PFSK-1 (cell line): Measurements from ENCODE around the gene COMTD1.

ENCODE experiments used
- FOXP2 ChIP-seq: optimal IDR thresholded peaks from 2 replicates; pipeline ENCODE3; 2011; ENCODE audit warnings: borderline replicate concordance, control low read depth, inconsistent platforms; ENCODE audit not compliant: insufficient read depth; ENCODE audit errors: extremely low read length, extremely low read depth
- POLR2AphosphoS5 ChIP-seq: IDR thresholded peaks from 2 replicates; pipeline ENCODE4 v1.6.1; 2012; ENCODE audit warnings: low read depth, mild to moderate bottlenecking, control low read depth, low read length, moderate library complexity
- SIN3A ChIP-seq: IDR thresholded peaks from 2 replicates; pipeline ENCODE4 v1.6.1; 2012; ENCODE audit warnings: mild to moderate bottlenecking, low read length, moderate library complexity, borderline replicate concordance; ENCODE audit not compliant: insufficient read depth
- TAF1 ChIP-seq: IDR thresholded peaks from 2 replicates; pipeline ENCODE4 v1.6.1; 2012; ENCODE audit warnings: low read length, control low read depth, borderline replicate concordance; ENCODE audit not compliant: insufficient read depth
- TF ChIP-seq, protein P1 (sequence below), 2 experiments: IDR thresholded peaks; 2 replicates each; pipeline versions ENCODE4 v1.6.1 to v1.8.0; 2011 to 2012; ENCODE audit warnings: low read depth in 2 of 2, low read length in 2 of 2, control low read depth in 1 of 2, inconsistent platforms in 1 of 2, mild to moderate bottlenecking in 1 of 2, moderate library complexity in 1 of 2; ENCODE audit not compliant: insufficient read depth in 1 of 2

COMTD1 gene

DNA sequence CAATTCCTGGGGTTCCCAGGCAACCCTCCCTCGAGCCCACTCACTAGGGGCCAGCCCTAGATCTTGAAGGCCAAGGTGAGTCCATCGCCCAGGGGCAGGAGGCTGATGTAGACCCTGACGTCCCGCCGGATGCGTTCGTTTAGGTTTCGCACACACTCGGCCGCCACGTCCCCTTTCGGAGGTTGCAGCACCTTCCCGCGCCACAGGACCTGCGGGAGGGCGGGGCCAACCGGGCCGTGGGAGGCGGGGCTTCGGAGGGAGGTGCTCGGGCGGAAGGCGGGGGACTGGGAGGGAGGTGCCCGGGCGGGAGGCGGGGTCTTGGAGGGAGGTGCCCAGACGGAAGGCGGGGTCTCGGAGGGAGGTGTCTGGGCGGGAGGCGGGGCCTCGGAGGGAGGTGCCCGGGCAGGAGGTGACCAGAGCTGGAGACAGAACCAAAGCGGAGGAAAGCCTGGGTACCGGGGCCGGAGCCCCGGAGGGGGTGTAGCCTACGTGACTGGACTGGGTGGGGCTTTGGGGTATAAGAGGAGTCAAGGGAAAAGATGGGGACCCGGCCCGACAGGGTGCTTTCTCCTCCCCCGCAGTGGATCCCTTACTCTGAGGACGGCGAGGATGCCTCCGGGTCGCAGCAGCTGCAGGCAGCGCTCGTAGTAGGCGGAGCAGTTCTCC lies 1.6 kb downstream of the COMTD1 start:
- TF ChIP-seq, protein P1, sequence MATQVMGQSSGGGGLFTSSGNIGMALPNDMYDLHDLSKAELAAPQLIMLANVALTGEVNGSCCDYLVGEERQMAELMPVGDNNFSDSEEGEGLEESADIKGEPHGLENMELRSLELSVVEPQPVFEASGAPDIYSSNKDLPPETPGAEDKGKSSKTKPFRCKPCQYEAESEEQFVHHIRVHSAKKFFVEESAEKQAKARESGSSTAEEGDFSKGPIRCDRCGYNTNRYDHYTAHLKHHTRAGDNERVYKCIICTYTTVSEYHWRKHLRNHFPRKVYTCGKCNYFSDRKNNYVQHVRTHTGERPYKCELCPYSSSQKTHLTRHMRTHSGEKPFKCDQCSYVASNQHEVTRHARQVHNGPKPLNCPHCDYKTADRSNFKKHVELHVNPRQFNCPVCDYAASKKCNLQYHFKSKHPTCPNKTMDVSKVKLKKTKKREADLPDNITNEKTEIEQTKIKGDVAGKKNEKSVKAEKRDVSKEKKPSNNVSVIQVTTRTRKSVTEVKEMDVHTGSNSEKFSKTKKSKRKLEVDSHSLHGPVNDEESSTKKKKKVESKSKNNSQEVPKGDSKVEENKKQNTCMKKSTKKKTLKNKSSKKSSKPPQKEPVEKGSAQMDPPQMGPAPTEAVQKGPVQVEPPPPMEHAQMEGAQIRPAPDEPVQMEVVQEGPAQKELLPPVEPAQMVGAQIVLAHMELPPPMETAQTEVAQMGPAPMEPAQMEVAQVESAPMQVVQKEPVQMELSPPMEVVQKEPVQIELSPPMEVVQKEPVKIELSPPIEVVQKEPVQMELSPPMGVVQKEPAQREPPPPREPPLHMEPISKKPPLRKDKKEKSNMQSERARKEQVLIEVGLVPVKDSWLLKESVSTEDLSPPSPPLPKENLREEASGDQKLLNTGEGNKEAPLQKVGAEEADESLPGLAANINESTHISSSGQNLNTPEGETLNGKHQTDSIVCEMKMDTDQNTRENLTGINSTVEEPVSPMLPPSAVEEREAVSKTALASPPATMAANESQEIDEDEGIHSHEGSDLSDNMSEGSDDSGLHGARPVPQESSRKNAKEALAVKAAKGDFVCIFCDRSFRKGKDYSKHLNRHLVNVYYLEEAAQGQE (IDR thresholded peaks at IDR 0.05; ENCODE audit: insufficient read depth in 1 of 2, low read depth in 2 of 2, low read length in 2 of 2) = no peak
- TF ChIP-seq TAF1 (no peak), SIN3A (no peak), FOXP2 (no peak), POLR2AphosphoS5 (no peak; the same call in 1 of the 2 replicates)

DNA sequence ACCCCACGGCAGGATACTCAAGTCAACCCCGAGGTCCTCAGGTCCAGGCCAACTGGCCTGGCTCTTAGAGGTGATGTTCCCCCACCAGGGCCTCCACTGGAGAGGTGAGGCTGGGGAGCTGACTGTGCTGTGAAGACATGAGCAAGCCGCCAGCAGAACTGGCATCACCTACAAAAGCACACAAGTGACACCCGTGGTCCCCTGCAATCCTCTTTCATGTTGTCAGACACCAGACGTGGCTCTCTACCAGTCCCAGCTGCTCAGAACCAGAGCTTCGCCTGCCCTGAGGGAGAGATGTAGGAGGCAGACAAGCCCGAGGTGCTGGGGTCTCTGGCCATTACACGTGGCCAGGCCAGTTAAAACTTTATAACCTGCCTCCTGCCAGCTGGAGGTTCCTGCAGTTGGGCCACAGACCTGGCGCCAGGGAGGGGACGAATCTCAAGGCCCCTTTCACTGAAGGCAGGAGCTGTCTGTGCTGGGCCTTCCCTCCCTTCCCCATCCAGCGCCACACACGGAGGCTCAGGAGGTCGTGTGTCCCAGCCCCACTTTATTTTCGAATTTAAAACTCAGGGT lies 2.2 kb downstream of the COMTD1 start:
- TF ChIP-seq POLR2AphosphoS5 (no peak), FOXP2 (no peak), SIN3A (no peak), TAF1 (no peak)
- TF ChIP-seq, protein P1 (IDR thresholded peaks at IDR 0.05; ENCODE audit: insufficient read depth in 1 of 2, low read depth in 2 of 2, low read length in 2 of 2) = no peak

DNA sequence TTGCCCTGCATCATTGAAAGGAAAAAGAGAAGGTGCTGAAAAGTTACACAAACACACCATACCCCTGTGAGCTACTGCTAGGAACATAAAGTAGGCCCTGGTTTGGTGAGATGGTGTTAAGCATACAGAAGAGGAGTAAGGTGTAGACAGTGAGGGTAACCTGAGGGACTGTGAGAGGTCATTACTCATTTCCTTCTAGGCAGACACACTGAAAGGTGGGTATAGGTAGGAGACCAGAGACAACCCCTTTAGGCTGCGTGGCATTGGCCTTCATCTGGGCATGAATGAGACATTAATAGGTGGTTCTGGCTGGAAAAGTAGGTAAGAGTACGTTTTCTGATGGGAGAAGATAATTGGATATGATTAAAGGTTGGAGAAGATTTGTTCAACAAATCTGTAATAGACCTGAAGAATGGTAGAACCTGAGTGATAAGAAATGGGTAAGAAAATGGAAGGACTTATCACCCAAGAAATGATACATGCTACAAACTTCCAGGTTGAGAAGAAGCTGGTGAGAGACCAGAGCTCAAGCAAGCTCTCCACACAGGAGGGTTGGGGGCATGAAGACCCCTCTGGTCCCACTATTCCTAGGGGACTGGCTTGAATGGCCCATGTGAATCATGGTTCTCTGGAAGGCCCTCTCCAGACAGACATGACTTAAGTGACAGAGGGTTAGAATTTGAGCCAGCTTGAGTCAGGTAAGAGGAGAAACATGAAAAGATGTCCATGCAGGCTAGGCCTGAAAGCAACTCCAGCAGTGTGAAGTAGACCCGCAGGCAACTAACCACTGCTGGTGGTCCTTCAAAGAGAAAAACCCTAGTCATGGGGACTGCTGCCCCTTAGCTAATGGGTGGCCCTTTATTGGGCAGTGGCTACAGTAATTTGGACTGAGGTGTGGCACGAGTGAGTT lies 3.8 kb downstream of the COMTD1 start:
- TF ChIP-seq, protein P1 (IDR thresholded peaks at IDR 0.05; ENCODE audit: insufficient read depth in 1 of 2, low read depth in 2 of 2, low read length in 2 of 2) = no peak
- TF ChIP-seq TAF1 (no peak), SIN3A (no peak), FOXP2 (no peak), POLR2AphosphoS5 (no peak; the same call in 1 of the 2 replicates)

DNA sequence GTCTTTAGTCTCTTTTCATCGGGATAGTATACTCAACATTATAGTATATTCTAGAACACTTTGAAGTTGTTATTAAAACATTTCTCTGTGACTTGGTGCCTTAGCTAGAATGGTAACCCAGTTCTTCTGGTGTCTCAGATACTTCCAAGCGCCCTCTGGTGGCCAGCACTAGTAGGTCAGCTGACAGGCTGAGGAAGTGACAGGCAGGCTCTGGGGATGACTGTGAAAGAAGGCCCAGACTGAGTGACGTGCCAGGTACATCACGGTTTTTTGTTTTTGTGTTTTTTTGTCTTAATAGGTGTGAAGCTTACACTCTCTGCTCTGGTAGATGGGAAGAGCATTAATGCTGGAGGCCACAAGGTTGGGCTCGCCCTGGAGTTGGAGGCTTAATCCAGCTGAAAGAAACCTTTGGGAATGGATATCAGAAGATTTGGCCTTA lies 5.1 kb downstream of the COMTD1 start:
- TF ChIP-seq POLR2AphosphoS5 (no peak), SIN3A (no peak), FOXP2 (no peak), TAF1 (no peak)
- TF ChIP-seq, protein P1 (IDR thresholded peaks at IDR 0.05; ENCODE audit: insufficient read depth in 1 of 2, low read depth in 2 of 2, low read length in 2 of 2) = no peak
